GM12891 (cell line): Measurements from ENCODE around the gene ZCRB1.

Experiments
- POLR2AphosphoS5 ChIP-seq: IDR thresholded peaks from 2 replicates; pipeline ENCODE4 v1.6.1; 2011; ENCODE audit warnings: low read depth, low read length, control low read depth
- TAF1 ChIP-seq: IDR thresholded peaks from 2 replicates; pipeline ENCODE4 v1.6.1; 2011; ENCODE audit warnings: low read depth, low read length, control low read depth

DNA sequence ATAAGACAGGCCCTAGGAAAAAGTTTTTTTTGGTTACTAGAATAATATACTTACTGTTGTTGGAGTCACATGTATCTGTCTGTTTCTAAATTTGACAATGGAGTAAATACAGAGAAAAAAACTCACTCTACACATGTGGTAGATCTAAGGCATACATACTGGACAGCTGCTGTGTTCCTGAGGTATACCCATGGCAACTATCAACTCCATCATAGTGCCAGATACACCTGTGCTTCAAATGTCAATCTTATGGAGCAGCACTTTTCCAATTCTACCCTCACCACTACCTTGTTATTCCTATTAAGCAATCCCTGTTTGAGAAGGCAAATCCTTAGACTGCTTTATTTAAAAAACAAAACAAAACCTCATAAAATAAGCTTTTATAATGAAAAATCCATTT lies 3.3 kb downstream of the ZCRB1 start:
- TF ChIP-seq POLR2AphosphoS5 (no peak), TAF1 (no peak)
